ENCODE measurements around the gene FAM13A.

The FAM13A gene

GRCh38 chr4:88880501-88881226 lies 176.3 kb downstream of the FAM13A start:
- Mint-ChIP-seq H3K4me3 (no peak overlapping the region), H3K9me3 (no peaks in the 10 kb centered on the region)
- no peak for ATAC-seq (replicated peaks)

GRCh38 chr4:88879991-88880390 lies 177.0 kb downstream of the FAM13A start:
- H3K9me3 Mint-ChIP-seq = no peaks in the 10 kb centered on the region
- peaks cover 0 to 2% of the 10 kb centered on the region in 2 donors for H3K4me1 Mint-ChIP-seq (ENCODE audit: low read depth in 2 of 2)
- no peak for ATAC-seq (replicated peaks)
- peaks cover 14 to 18% of the 10 kb centered on the region in 2 donors for H3K27me3 Mint-ChIP-seq
- H3K36me3 Mint-ChIP-seq (ENCODE audit: insufficient read depth) = no peaks in the 10 kb centered on the region
- H3K27ac Mint-ChIP-seq = no peak overlapping the region
- DNase-seq = no peak
- H3K4me3 Mint-ChIP-seq = no peak overlapping the region

More at GRCh38 chr4:88880501-88881226, 176.3 kb downstream of the FAM13A start:
- Mint-ChIP-seq H3K4me1 (ENCODE audit: low read depth in 2 of 2) (peaks cover 0 to 2% of the 10 kb centered on the region in 2 donors), H3K36me3 (ENCODE audit: insufficient read depth) (no peaks in the 10 kb centered on the region), H3K27me3 (peaks cover 14 to 18% of the 10 kb centered on the region in 2 donors), H3K27ac (no peak overlapping the region)
- DNase-seq = no peak

GRCh38 chr4:88878642-88879041 lies 178.3 kb downstream of the FAM13A start:
- Mint-ChIP-seq H3K27me3 (peaks cover 14 to 18% of the 10 kb centered on the region in 2 donors), H3K4me1 (ENCODE audit: low read depth in 2 of 2) (peaks cover 0 to 2% of the 10 kb centered on the region in 2 donors), H3K36me3 (ENCODE audit: insufficient read depth) (no peaks in the 10 kb centered on the region), H3K27ac (no peak overlapping the region), H3K4me3 (no peak overlapping the region), H3K9me3 (no peaks in the 10 kb centered on the region)
- ATAC-seq (replicated peaks) (no peak), DNase-seq (no peak)

GRCh38 chr4:88870428-88870827 lies 186.6 kb downstream of the FAM13A start:
- Mint-ChIP-seq H3K4me3 (no peak overlapping the region), H3K27me3 (peaks cover 29 to 42% of the 10 kb centered on the region in 2 donors), H3K27ac (no peak overlapping the region), H3K4me1 (ENCODE audit: low read depth in 2 of 2) (no peaks in the 10 kb centered on the region), H3K36me3 (ENCODE audit: insufficient read depth) (no peaks in the 10 kb centered on the region), H3K9me3 (peaks cover 0 to 2% of the 10 kb centered on the region in 2 donors)
- ATAC-seq (replicated peaks) = no peak
- no peak for DNase-seq

- ATAC-seq (replicated peaks) (no peak), DNase-seq (no peak)
- Mint-ChIP-seq H3K27me3 (peaks cover 29 to 42% of the 10 kb centered on the region in 2 donors), H3K36me3 (ENCODE audit: insufficient read depth) (no peaks in the 10 kb centered on the region), H3K4me1 (ENCODE audit: low read depth in 2 of 2) (no peaks in the 10 kb centered on the region), H3K4me3 (no peak overlapping the region), H3K9me3 (peaks cover 0 to 2% of the 10 kb centered on the region in 2 donors), H3K27ac (no peak overlapping the region)
Observed at GRCh38 chr4:88868510-88868909, 188.5 kb downstream of the FAM13A start.

GRCh38 chr4:88866862-88867550 lies 190.0 kb downstream of the FAM13A start:
- H3K27ac Mint-ChIP-seq = no peak overlapping the region
- ATAC-seq (replicated peaks) = no peak
- peaks cover 0 to 2% of the 10 kb centered on the region in 2 donors for H3K9me3 Mint-ChIP-seq
- no peak overlapping the region for H3K4me3 Mint-ChIP-seq
- peaks cover 15 to 31% of the 10 kb centered on the region in 2 donors for H3K27me3 Mint-ChIP-seq
- no peaks in the 10 kb centered on the region for H3K4me1 Mint-ChIP-seq (ENCODE audit: low read depth in 2 of 2)
- no peak for DNase-seq
- H3K36me3 Mint-ChIP-seq (ENCODE audit: insufficient read depth) = no peaks in the 10 kb centered on the region

- Mint-ChIP-seq H3K4me1 (ENCODE audit: low read depth in 2 of 2) (no peaks in the 10 kb centered on the region), H3K9me3 (no peaks in the 10 kb centered on the region), H3K27me3 (peaks cover 0 to 18% of the 10 kb centered on the region in 2 donors), H3K4me3 (no peak overlapping the region), H3K27ac (no peak overlapping the region), H3K36me3 (ENCODE audit: insufficient read depth) (no peaks in the 10 kb centered on the region)
- no peak for ATAC-seq (replicated peaks)
- DNase-seq = no peak
Observed at GRCh38 chr4:88865466-88865865, 191.5 kb downstream of the FAM13A start.

- H3K9me3 Mint-ChIP-seq = no peaks in the 10 kb centered on the region
- no peak for DNase-seq
- no peak overlapping the region for H3K27ac Mint-ChIP-seq
- H3K36me3 Mint-ChIP-seq (ENCODE audit: insufficient read depth) = no peaks in the 10 kb centered on the region
- peaks cover 0 to 18% of the 10 kb centered on the region in 2 donors for H3K27me3 Mint-ChIP-seq
- no peak overlapping the region for H3K4me3 Mint-ChIP-seq
- no peak for ATAC-seq (replicated peaks)
- H3K4me1 Mint-ChIP-seq (ENCODE audit: low read depth in 2 of 2) = no peaks in the 10 kb centered on the region
Observed at GRCh38 chr4:88865046-88865445, 191.9 kb downstream of the FAM13A start.

GRCh38 chr4:88860586-88860985 lies 196.4 kb downstream of the FAM13A start:
- Mint-ChIP-seq H3K4me3 (no peak overlapping the region), H3K27me3 (peaks cover 0 to 11% of the 10 kb centered on the region in 2 donors)
- no peak for ATAC-seq (replicated peaks)

GRCh38 chr4:88859191-88859812 lies 197.7 kb downstream of the FAM13A start:
- H3K4me3 Mint-ChIP-seq = no peak overlapping the region
- H3K36me3 Mint-ChIP-seq (ENCODE audit: insufficient read depth) = no peaks in the 10 kb centered on the region
- H3K27ac Mint-ChIP-seq = no peak overlapping the region
- no peak for DNase-seq
- peaks cover 0 to 11% of the 10 kb centered on the region in 2 donors for H3K27me3 Mint-ChIP-seq
- no peaks in the 10 kb centered on the region for H3K9me3 Mint-ChIP-seq
- ATAC-seq (replicated peaks) = no peak
- no peaks in the 10 kb centered on the region for H3K4me1 Mint-ChIP-seq (ENCODE audit: low read depth in 2 of 2)

More at GRCh38 chr4:88860586-88860985, 196.4 kb downstream of the FAM13A start:
- H3K36me3 Mint-ChIP-seq (ENCODE audit: insufficient read depth) = no peaks in the 10 kb centered on the region
- DNase-seq = no peak
- no peak overlapping the region for H3K27ac Mint-ChIP-seq
- H3K4me1 Mint-ChIP-seq (ENCODE audit: low read depth in 2 of 2) = no peaks in the 10 kb centered on the region
- H3K9me3 Mint-ChIP-seq = no peaks in the 10 kb centered on the region

GRCh38 chr4:88858752-88859151 lies 198.2 kb downstream of the FAM13A start:
- Mint-ChIP-seq H3K27ac (no peak overlapping the region), H3K4me3 (no peak overlapping the region), H3K27me3 (peaks cover 0 to 11% of the 10 kb centered on the region in 2 donors), H3K36me3 (ENCODE audit: insufficient read depth) (no peaks in the 10 kb centered on the region), H3K4me1 (ENCODE audit: low read depth in 2 of 2) (no peaks in the 10 kb centered on the region), H3K9me3 (no peaks in the 10 kb centered on the region)
- DNase-seq (no peak), ATAC-seq (replicated peaks) (no peak)

- peaks cover 0 to 11% of the 10 kb centered on the region in 2 donors for H3K27me3 Mint-ChIP-seq
- no peaks in the 10 kb centered on the region for H3K9me3 Mint-ChIP-seq
- no peak overlapping the region for H3K4me3 Mint-ChIP-seq
- DNase-seq = no peak
- H3K36me3 Mint-ChIP-seq (ENCODE audit: insufficient read depth) = no peaks in the 10 kb centered on the region
- no peaks in the 10 kb centered on the region for H3K4me1 Mint-ChIP-seq (ENCODE audit: low read depth in 2 of 2)
- H3K27ac Mint-ChIP-seq = no peak overlapping the region
- ATAC-seq (replicated peaks) = no peak
Observed at GRCh38 chr4:88857588-88857987, 199.4 kb downstream of the FAM13A start.

GRCh38 chr4:88854481-88854880 lies 202.5 kb downstream of the FAM13A start:
- H3K4me3 Mint-ChIP-seq = no peak overlapping the region
- H3K36me3 Mint-ChIP-seq (ENCODE audit: insufficient read depth) = no peaks in the 10 kb centered on the region
- no peak overlapping the region for H3K27ac Mint-ChIP-seq
- peaks cover 0 to 16% of the 10 kb centered on the region in 2 donors for H3K27me3 Mint-ChIP-seq
- H3K4me1 Mint-ChIP-seq (ENCODE audit: low read depth in 2 of 2) = no peaks in the 10 kb centered on the region
- no peaks in the 10 kb centered on the region for H3K9me3 Mint-ChIP-seq
- DNase-seq = no peak
- ATAC-seq (replicated peaks) = no peak
